GM12864 (cell line): ENCODE results near the gene PIEZO2.
"Not testable (repeated sequence)": the region's sequence is repeated elsewhere in the genome, so short reads cannot be mapped to it uniquely, and the experiment has no call there.

ENCODE experiments used
- DNase-seq: peaks from one replicate; pipeline ENCODE4 v3.0.0-alpha.2; 2011; ENCODE audit warnings: low read depth
- H3K4me3 ChIP-seq: 2 replicates; pipeline ENCODE4 v1.5.1; 2011; ENCODE audit warnings: mild to moderate bottlenecking, low read depth, low read length, control low read depth
- TF ChIP-seq, protein P1 (sequence below): IDR thresholded peaks from 2 replicates; pipeline ENCODE4 v1.5.1; 2011; ENCODE audit warnings: low read depth, mild to moderate bottlenecking, moderate library complexity, low read length, control low read depth, inconsistent platforms; ENCODE audit errors: missing control alignments

PIEZO2 gene

DNA sequence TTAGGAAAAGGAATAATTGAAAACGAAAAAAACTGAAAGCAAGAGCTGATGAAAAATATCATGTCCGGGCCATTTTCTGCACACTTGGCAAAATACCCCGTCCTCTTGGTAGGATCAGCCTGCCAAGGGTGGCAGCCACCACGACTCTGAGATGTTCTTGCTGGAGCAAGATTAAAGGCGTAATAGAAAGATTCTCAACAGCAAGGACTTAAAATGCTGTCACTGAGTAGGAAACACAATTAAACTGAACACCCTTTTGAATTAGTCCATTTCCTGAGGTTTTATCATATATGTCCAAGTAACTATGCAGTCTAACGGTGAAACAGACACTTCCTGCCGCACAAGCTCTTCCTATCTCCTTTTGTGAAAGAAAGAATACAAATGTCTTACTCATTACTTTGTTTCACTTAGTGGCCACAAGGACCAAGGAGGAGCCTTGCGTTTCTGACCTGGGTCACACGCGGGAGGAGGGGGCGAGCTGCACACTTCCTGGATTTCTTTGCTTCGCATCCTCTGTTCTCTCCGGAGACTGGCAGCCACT lies 222.7 kb downstream of the PIEZO2 start:
- H3K4me3 ChIP-seq: no peak overlapping the region
- peak; percentile 34 for DNase-seq
- TF ChIP-seq, protein P1, sequence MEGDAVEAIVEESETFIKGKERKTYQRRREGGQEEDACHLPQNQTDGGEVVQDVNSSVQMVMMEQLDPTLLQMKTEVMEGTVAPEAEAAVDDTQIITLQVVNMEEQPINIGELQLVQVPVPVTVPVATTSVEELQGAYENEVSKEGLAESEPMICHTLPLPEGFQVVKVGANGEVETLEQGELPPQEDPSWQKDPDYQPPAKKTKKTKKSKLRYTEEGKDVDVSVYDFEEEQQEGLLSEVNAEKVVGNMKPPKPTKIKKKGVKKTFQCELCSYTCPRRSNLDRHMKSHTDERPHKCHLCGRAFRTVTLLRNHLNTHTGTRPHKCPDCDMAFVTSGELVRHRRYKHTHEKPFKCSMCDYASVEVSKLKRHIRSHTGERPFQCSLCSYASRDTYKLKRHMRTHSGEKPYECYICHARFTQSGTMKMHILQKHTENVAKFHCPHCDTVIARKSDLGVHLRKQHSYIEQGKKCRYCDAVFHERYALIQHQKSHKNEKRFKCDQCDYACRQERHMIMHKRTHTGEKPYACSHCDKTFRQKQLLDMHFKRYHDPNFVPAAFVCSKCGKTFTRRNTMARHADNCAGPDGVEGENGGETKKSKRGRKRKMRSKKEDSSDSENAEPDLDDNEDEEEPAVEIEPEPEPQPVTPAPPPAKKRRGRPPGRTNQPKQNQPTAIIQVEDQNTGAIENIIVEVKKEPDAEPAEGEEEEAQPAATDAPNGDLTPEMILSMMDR: no peak

DNA sequence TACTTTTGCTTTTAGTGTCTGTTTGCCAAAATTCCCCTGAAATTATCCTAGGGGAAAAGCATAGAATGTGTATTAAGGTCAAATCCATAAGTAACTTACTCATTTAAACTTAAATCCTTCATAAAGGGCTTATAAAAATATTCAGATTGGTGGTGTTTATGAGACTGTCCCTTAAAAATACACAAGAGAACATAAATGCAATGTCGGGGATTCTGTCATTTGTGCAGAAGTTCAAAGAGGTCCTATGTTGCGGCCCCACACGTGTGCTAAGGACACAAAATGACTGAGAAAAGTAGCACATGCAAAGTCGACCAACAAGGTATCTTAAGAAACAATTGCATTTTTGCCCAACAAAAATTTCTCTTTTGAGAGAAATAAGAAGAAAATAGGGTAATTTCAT lies 225.1 kb downstream of the PIEZO2 start:
- TF ChIP-seq, protein P1: no peak
- no peak overlapping the region for H3K4me3 ChIP-seq
- DNase-seq: no peak

DNA sequence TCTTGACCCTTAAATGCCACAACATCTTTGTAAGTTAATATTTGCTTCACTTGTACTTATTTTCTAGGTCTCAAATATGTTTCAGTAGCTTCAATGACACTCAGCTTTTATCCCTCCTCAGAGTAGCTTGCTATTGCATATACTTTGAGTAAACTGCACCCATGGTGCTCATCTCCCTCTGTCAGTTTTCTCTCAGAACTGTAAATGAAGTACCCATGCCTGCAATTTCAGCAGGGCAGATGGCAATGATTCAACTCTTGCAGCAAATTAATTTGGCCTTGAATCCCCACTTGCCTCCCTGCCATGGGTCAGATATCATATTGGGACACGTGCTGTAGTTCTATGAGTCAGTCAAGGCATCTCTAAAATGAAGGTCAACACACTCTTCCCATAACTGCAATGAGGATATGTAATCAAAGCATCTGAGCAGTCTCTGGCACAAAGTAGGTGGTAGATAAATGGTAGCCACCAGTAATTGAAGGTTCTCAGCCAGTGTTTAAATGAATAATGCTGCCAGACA lies 225.8 kb downstream of the PIEZO2 start:
- TF ChIP-seq, protein P1: no peak
- no peak overlapping the region for H3K4me3 ChIP-seq
- DNase-seq: no peak

DNA sequence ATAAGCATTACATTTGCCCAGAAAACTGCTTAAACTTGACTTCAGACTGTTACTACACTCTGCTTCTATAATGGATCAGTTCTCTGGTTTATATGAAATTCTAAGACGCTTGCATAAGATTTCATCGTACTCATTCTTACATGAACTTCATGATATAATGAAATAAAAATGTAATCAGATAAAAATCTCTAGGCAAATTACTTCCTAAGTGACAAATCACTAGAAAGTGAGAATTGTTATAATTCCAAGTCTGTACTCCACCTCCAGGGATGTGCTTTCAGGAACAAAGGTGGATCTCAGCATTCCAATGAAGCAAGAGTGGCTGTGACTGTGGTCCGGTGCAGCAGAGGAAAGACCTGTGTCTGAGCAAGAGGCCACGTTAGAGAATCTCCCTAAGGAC lies 226.2 kb downstream of the PIEZO2 start:
- H3K4me3 ChIP-seq: no peak overlapping the region
- TF ChIP-seq, protein P1: no peak
- DNase-seq: no peak

DNA sequence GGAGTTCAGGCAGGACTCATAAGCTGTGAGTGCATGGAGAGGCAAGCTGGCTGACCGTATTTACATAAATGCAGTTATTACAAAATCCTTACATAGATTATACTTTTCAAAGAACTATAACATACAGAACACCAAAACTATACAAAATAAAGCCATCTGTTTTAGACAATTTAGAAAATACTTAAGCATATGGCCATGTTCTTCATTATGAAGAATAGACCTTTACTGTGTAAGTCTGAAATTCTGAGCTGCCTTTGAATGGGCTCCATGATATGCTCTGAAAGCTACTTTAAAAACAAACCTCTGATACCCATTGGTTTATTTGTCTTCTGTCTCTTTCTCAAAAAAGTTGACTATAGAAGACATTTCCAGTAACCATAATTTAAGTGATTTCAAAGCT lies 226.7 kb downstream of the PIEZO2 start:
- H3K4me3 ChIP-seq, DNase-seq: not testable (repeated sequence)

DNA sequence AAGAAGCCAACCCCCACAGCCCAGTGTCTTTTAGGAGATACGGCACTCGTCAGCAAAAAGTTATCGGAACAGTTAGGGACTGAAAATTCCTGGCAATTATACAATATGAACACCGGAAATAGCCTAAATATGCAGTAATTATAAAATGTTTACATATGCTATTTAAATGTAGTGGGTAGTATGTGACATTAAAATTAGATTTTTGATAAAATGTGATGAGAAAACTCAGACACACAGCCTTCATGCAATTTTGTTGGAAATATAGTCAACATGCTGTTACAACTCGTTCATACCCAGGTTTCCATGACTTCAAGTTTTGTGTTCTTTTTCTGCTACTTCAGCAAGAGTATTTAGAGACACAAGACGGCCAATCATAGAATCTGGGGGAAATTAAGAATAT lies 229.1 kb downstream of the PIEZO2 start:
- H3K4me3 ChIP-seq, DNase-seq: not testable (repeated sequence)

DNA sequence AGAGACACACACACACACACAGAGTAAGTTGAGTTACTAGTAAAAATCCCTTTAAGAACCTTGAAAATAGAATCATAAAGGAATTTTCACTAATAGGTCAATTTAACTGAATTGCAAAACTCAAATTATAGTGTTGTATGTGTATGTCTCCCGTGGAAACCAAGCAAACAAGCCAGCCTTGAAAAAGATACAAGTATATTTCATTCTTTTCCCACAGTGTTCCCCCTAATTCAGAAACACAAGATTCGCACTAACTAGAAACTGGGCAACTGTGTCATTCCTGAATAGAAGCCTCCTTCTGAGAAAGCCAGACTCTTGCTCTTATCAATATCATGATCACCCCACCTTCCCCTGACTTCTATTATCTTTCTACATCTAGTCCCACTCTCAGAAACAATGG lies 229.5 kb downstream of the PIEZO2 start:
- H3K4me3 ChIP-seq: no peak overlapping the region
- TF ChIP-seq, protein P1: no peak

DNA sequence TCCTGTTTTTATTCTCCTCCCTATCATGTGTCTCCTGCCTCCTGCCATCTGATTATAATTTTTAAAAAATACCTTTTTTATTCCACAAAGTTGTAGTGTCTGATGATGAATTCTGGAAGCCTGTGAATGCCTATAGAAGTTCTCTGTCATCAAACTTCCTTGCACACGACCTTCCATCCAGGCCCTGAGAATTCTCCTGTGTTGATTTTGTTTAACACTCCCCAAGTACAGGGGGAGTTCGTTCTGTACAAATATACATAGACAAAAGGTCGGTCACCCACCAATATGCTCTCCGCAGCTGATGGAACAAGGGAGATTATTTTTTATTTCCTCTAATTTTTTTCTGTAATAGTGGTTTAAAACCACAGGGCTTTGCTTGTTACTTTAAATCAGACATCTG lies 232.5 kb downstream of the PIEZO2 start:
- TF ChIP-seq, protein P1: no peak
- H3K4me3 ChIP-seq: no peak overlapping the region
- no peak for DNase-seq

More for the DNA sequence above, 229.5 kb downstream of the PIEZO2 start:
- no peak for DNase-seq
